Measurements from ENCODE around the gene NEU1.
"Not testable (repeated sequence)": the region's sequence is repeated elsewhere in the genome, so short reads cannot be mapped to it uniquely, and the experiment has no call there.

The NEU1 gene

DNA sequence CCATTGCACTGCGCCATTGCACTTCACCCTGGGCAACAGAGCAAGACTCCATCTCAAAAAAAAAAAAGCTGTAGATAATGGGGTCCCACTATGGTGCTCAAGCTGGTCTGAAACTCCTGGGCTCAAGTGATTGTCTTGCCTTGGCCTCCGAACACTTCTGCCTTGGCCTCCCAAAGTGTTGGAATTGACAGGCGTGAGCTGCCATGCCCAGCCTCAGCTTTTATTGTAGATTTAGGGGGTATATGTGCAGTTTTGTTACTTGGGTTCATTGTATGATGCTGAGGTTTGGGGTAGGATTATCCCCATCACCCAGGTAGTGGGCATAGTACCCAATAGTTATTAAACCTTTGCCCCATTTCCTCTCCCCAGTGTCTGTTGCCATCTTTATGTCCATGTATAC, 23.7 kb downstream of the NEU1 start:
- DNase-seq (ENCODE audit: low read depth in 2 of 2), result no peak

DNA sequence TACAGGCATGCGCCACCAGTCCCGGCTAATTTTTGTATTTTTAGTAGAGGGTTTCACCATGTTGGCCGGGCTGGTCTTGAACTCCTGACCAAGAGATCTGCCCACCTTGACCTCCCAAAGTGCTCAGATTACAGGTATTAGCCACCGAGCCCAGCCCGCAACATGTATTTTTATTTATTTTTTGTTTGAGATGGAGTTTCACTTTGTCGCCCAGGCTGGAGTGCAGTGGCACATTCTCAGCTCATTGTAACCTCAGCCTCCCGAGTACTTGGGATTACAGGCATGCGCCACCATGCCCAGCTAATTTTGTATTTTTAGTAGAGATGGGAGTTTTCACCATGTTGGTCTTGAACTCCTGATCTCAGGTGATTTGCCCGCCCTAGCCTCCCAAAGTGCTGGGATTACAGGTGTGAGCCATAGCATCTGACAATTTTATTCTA, 24.5 kb downstream of the NEU1 start:
- not testable (repeated sequence) for DNase-seq (ENCODE audit: low read depth in 2 of 2)

DNA sequence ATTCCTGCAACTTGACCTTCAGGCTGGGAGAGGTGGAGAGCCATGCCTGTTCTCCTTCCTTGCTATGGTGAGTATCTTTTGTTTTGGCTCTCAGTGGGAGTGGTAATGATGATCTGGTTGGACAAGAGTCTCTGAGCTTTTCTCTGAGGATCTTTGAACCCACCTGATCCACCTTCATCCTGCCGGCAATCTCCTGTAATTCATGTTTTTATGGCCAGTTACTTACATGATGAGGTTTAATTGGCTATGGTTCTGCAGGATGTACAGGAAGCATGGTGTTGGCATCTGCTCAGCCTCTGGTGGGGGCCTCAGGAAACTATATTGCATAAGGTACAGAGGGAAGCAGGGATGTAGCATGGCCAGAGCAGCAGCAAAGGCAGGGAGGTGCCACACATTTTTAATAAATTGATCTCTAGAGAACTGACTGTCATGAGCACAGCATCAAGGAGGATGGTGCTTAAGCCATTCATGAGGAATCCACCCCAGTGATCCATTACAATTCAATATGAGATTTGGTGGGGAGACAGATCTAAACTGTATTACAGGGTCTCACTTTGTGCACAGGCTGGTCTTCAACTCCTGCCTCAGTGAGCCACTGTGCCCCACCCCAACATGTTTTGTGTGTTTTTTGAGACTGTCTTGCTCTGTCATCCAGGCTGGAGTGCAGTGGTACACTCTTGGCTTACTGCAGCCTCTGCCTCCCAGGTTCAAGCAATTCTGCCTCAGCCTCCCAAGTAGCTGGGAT, 25.1 kb downstream of the NEU1 start:
- DNase-seq (ENCODE audit: low read depth in 2 of 2), result no peak

DNA sequence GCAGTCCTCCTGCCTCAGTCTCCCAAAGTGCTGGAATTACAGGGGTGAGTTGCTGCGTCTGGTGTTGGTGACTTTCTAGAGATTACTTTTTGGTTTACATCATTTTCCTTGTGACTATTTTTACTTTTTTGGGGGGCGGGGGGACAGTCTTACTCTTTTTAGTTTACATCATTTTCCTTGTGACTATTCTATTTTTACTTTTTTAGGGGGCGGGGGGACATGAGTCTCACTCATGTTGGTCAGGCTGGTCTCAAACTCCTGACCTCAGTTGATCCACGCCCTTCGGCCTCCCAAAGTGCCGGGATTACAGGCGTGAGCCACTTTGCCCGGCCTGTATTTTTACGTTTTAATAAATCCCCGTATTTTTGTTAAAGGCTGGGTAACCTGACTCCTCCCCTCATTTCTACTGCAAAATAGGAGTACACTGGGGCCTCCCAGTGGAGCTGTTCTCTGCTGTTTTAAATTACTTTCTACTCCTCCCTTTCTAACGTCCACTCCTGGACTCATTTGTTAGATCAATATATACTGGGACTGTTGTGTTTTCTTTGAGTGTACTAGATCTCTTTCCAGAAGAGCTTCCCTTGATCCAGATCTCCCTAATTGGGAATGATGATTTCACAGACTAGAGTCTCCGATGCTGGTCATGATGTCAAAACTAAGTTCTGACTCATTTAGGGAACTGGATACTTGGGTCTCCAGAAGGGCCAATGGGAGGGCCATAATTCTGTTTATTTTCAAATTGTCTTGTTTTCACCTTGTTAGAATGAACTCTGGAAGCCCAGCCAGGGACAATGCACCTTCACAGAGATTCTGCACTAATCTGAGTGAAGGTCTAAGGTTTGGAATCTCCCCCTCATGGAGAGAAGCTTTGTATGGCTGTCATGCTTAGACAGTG, 25.9 kb downstream of the NEU1 start:
- no peak for DNase-seq (ENCODE audit: low read depth in 2 of 2)

DNA sequence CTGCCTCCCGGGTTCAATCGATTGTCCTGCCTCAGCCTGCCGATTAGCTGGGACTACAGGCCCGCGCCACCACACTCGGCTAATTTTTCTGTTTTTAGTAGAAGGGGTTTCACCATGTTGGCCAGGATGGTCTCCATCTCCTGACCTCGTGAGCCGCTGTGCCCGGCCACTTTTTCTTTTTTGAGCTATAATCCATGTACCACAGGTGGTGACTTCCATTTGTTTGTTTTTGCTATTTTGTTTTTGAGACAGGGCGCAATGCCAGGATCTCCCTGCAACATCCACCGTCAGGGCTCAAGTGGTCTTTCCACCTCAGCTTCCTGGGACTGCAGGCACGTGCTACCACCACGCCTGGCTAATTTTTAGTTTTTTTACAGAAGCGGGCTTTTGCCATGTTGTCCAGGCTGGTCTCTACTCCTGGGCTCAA, 26.6 kb downstream of the NEU1 start:
- no peak for DNase-seq (ENCODE audit: low read depth in 2 of 2)

DNA sequence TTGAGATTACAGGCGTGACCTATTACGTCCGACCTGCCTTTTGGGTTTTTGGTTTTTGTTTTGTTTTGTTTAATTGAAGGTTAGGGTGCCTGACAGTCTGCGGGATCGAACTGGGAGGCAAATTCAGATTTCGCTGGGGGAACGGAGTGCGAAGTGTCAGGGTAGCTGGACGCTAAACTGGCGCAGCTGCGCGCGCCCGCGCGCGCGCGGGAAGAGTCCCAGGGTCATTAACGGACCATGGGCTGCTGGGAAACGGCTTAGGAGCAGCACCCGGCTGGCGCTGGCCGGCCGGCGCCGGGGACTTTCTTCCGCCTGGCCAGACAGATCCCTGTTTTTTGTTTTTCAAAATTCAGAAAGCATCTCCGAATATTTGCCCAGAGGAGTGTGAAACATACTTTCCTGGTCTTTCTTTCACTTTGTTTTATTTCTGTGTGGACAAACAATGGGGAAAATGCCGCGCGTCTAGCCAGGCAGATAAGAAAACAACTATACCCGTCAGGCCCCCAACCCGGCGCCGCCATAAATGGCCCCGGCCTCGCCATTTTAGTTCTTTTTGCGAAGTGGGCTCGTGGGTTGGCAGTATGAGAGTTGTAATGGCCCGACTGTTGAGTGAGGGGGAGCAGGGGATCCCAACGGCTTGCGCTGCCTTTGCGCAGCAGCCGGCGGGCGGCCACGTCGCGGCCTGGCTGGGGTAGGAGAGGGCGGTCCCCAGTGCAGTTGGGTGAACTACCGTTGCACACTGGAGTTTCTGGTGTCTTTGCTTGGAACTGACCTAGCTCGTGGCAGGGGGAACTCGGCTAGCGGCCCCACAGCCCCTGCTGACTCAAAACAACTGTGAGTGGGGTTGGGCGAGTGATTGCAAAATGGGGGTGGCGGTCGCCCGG, 28.0 kb downstream of the NEU1 start:
- peak; percentile 72 to 80 for DNase-seq (ENCODE audit: low read depth in 2 of 2)

DNA sequence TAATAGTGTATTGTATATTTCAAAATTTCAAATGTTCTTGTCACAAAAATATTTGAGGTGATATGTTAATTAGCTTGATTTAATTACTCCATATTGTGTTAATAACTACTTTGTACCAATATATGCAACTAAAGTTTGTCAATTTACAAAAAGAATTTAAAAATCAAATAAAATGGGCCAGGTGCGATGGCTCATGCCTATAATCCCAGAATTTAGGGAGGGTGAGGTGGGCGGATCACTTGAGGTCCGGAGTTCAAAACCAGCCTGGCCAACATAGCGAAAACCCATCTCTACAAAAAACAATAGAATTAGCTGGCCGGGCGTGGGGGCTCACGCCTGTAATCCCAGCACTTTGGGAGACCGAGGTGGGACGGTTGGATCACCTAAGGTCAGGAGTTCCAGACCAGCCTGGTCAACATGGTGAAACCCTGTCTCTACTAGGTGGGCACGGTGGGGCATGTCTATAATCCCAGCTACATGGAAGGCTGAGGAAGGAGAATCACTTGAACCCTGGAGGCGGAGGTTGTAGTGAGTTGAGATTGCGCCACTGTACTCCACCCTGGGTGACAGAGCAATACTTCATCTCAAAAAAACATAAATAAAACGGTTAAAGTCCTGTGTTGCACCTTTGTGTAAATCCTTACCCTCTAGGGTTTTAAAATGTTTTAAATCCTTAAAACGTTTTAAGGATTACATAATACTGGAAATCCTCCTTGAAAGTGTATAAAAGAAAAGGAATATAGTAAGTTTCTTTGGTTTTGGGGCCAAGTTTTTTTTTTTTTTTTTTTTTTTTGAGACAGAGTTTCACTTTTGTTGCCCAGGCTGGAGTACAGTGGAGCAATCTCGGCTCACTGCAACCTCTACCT, 31.0 kb downstream of the NEU1 start:
- DNase-seq (ENCODE audit: low read depth in 2 of 2), result no peak

DNA sequence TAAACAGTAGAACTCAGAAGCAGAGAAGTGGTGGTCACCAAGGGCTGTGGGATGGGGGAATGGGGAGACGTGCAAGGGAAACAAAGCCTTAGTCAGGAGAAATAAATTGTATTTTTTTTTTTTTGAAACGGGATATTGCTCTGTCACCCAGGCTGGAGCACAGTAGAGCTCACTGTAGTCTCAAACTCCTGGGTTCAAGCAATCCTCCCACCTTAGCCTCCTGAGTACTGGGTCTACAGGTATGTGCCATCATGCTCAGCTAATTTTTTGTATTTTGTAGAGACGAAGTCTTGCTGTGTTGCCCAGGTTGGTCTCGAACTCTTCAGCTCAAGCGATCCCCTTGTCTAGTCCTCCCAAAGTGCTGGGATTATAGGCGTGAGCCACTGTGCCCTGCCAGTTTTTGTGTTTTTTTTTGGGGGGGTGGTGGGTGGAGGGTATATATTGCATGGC, 31.7 kb downstream of the NEU1 start:
- no peak for DNase-seq (ENCODE audit: low read depth in 2 of 2)

DNA sequence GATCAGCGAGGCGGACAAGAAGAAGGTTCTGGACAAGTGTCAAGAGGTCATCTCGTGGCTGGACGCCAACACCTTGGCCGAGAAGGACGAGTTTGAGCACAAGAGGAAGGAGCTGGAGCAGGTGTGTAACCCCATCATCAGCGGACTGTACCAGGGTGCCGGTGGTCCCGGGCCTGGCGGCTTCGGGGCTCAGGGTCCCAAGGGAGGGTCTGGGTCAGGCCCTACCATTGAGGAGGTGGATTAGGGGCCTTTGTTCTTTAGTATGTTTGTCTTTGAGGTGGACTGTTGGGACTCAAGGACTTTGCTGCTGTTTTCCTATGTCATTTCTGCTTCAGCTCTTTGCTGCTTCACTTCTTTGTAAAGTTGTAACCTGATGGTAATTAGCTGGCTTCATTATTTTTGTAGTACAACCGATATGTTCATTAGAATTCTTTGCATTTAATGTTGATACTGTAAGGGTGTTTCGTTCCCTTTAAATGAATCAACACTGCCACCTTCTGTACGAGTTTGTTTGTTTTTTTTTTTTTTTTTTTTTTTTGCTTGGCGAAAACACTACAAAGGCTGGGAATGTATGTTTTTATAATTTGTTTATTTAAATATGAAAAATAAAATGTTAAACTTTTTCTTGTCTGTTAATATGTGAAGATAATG, 32.9 kb downstream of the NEU1 start:
- DNase-seq (ENCODE audit: low read depth in 2 of 2), result no peak

DNA sequence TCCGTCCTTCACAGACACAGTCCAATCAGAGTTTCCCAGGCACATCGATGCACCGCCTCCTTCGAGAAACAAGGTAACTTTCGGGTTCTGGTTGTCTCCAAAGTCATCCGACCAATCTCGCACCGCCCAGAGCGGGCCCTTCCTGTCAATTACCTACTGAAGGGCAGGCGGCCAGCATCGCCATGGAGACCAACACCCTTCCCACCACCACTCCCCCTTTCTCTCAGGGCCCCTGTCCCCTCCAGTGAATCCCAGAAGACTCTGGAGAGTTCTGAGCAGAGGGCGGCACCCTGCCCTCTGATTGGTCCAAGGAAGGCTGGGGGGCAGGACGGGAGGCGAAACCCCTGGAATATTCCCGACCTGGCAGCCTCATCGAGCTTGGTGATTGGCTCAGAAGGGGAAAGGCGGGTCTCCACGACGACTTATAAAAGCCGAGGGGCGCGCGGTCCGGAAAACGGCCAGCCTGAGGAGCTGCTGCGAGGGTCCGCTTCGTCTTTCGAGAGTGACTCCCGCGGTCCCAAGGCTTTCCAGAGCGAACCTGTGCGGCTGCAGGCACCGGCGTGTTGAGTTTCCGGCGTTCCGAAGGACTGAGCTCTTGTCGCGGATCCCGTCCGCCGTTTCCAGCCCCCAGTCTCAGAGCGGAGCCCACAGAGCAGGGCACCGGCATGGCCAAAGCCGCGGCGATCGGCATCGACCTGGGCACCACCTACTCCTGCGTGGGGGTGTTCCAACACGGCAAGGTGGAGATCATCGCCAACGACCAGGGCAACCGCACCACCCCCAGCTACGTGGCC, 35.1 kb downstream of the NEU1 start, which contains the start of gene HSPA1B:
HSPA1B (plus strand) TSS at position 453 of the 794 bp plus-strand sequence; CDS start at position 666, 213 bp downstream.
- DNase-seq (ENCODE audit: low read depth in 2 of 2), result peak; percentile 74 to 79

DNA sequence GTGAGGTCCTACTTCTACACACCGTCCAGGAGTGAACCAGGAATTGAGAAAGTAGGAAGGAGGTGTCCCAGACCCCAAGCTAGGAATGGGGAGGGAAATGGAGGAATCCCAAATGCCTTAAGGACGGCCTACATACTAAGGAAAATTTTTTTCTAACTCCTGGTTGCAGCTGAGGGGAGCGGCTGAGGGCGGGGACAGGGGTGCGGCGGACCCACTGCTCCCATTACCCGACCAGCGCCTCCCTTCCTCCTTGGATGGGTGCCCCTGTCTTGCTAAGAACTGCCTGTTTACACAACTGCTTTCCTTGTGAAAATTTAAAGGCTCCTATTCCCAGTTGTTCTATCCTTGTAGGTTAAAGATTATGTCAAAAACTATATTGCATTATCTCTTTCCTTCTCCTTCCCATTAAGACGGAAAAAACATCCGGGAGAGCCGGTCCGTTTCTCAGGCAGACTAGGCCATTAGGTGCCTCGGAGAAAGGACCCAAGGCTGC, 35.8 kb downstream of the NEU1 start:
- DNase-seq (ENCODE audit: low read depth in 2 of 2), result no peak

DNA sequence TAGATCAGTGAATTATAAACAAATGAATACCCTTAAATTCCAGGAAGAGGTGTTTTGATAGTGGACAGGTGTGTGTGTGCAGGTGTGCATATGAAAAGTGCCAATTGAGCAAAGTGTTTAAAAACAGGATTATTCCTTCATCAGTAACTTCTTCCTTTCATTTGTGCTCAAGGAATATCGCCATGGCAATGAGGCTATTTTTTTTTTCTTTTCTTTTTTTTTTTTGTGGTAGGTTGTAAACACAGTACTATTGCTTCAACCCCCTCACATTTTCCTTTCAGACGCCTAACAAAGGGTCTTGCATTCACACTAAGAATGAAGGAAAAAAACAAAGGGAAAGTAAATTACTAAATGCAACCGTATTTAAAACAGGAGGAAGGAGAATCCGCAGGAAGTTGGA, 37.1 kb downstream of the NEU1 start:
- DNase-seq (ENCODE audit: low read depth in 2 of 2), result no peak

DNA sequence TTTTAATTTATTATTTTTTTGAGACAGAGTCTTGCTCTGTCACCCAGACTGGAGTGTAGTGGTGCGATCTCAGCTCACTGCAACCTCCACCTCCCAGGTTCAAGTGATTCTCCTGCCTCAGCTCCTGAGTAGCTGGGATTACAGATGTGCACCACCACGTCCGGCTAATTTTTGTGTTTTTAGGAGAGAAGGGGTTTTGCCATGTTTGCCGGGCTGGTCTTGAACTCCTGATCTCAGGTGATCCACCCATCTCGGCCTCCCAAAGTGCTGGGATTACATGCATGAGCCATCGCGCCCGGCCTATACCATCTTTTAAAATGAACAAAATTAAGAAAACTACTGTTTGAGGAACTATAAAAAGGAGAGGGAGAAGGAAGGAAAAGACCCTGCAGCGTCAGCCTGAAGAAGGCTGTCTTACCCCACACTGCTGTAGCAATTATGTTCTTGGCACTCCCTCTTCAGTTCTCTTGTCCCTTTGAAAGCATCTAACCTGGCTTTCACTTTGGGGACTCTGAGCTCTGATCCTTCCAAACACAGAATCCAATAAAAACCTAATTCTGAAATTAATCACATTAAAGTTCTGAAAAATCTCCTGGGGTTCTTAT, 38.9 kb downstream of the NEU1 start:
- DNase-seq (ENCODE audit: low read depth in 2 of 2), result not testable (repeated sequence)

DNA sequence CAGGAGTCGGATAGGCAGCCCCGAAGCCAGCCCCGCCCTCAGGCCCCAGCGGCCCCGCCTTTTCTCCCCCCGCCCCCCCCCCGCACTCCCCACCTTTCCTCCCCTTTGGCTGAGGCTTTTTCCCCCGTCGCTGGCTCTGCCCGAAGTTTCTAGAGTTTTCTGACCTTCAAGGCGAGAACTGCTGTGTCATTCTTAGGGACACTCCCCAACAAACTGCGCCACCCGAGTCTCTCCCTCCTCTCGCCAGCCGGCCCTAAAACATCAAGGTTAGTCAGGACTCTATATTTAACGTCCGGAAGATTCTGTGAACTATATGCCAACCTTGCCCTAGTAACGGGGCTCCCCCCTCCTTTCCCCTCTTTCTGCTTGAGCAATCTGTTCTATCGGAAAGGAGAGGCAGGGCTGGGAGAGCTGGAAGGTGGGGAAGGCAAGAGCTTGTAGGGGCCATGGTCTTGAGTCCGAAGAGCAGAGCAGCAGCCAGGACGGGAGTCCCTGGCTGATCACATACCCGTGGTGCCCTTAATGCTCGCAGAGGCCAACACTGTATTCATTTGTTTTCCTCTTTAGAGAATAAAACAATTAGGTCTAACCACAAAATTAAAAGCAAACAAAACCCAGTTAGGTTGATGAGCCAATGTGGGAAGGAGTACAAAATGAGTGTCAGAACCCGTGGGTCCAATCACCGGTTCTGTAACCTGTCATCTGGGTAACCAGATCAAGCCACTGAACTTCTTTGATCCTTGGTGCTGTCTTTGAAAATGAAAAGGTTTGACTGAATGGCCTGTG, 40.4 kb downstream of the NEU1 start:
- DNase-seq (ENCODE audit: low read depth in 2 of 2), result peak in 1 of 2 donors; percentile 53

DNA sequence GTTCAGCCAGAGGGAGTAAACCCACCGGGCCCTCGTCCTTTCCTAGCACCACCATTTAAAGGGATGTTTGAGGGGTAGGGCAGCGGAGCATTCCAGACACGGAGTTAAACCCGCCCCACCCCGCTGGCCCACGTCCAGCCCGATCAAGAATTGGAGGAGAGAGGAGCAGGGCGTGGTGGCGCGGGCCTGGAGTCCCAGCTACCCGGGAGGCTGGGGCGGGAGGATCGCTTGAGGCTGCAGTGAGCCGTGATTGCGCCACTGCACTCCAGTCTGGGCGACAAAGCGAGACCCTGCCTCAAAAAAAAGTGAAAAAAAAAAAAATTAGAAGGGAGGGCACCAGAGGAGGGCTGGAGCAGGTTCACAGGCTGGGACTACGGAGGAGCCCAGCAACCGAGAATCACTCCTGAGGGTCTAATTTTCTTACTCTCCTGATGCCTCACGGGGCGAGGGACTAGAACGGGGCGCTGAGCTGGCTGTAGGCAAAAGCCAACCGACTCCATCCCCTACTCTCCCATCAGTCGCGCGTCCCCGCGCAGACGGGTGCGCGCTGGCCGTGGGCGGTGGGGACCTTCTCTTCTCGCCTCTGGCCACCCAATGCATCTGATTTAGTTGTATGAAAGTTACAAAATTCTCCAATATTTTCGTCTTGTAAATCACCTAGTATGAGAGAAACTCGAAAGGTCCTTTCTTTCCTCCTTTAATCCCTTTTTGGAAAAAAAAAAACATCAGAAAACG, 41.2 kb downstream of the NEU1 start:
- peak; percentile 44 to 70 for DNase-seq (ENCODE audit: low read depth in 2 of 2)

DNA sequence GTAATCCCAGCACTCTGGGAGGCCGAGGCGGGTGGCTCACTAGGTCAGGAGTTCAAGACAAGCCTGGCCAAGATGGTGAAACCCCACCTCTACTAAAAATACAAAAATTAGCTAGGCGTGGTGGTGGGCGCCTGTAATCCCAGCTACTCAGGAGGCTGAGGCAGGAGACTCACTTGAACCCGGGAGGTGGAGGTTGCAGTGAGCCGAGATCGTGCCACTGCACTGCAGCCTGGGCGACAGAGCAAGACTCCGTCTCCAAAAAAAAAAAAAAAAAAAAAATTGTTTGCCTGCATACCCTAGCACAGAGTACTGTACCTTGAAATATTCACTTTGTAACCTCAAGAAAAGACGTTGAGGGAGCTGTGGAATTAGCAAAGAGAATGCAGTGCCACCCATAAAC, 42.2 kb downstream of the NEU1 start:
- DNase-seq (ENCODE audit: low read depth in 2 of 2), result not testable (repeated sequence)

DNA sequence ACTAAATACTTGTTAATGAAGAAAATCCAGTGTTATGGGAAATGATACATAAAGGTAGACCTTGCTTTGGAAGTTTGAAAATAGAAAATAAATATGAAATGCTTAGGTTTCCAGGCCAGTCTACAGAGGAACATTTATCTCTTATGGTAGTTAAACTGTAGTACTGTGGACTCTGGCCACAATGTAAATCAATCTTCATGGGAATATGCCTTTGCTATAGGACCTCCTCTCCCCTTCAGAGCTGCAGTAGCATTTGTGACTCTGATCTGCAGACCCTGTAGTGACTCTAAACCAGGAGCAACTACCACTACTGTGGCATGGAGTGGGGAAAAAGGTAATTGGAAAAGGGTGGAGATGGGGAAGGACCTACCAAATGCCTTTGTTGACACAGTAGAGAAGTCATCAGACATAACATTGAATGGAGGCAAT, 42.7 kb downstream of the NEU1 start:
- no peak for DNase-seq (ENCODE audit: low read depth in 2 of 2)
